GM15510 (cell line): ENCODE results near the gene FAM131C.

Experiments used
- POLR2A ChIP-seq: IDR thresholded peaks from 3 replicates; pipeline ENCODE4 v1.6.1; 2011; ENCODE audit warnings: borderline replicate concordance; ENCODE audit not compliant: insufficient read length; ENCODE audit errors: extremely low read depth

FAM131C gene

GRCh38 chr1:16054598-16055540, 18.6 kb downstream of the FAM131C start:
- TF ChIP-seq POLR2A: no peak

DNA sequence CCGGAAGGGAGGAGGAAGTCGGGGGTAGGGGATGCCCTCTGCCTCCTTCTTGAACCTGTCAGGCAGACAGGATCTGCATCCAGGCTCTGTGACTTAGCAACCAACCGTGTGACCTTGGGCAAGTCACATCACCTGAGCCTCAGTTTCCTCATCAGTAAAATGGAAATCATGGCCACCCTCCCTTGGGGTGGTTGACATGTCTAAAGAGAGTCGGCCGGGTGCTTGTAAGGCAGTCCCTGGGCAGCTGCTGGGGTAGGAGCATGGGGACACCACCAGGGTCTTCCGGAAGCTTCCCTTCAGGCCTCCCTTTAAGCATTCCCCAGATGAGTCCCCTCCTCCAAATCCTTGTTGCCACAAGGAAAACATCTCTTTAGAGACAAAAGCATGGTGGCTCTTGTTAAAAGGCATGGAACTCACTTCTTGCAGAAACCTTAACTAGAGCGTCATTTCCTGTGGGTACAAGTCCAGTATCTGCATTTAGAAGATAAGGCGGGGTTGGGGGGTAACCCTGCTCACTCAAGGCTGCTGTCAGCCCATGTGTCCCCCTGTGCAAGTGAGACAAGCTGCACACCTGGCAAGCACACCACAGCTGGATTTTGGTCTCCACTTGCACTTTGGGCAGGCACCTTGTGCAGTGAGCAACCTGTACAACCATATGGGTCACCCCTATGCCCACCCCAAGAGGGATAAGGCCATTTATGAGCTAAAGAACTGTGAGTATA, 19.5 kb downstream of the FAM131C start:
- TF ChIP-seq POLR2A: no peak

GRCh38 chr1:16051039-16051438, 22.4 kb downstream of the FAM131C start:
- TF ChIP-seq POLR2A: no peak

DNA sequence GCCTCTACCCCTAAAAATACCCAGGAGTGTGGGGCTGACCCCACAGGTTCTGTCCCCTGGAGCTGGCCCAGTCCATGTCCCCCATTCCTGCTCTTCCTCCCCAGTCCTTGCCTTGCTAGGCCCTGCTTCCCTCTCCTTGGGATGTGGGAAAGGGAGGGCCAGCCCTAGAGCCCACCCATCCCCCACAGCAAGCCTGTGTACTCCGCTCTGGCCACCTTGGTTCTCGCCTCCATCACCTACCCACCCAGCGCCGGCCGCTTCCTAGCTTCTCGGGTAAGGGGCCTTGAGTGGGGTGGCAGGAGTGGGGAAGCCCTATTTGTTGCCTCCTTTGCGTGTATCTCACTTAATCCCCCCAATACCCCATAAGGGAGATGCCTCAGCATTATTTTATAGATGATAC, 23.1 kb downstream of the FAM131C start:
- no peak for TF ChIP-seq POLR2A

DNA sequence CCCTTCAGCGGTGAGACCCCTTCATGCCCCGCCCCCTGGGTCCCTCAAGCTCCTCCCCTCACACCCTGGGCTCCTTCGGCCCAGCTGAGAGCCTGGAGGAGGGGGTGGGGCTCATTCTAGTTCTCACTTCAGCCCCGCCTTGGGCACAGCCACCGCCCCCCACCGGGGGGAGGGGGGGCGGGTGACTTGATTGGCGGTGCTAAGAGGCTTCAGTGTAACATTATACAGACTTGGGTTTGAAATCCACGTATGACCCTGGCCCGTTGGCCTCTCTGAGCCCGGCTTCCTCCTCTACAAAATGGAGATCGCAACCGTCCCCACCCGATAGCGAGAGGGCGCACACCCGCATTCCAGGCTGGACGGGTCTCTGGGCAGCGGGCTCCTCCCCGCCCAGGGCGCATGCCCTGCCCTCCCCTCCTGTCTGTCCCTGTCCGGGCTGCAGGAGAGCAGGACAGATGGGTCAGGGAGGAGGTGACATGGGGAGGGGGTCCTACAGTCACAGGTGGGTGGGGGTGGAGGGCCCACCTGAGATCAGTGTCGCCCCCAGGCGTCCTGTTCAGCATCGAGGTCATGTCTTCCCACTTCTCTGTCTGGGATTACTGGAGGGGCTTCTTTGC, 24.8 kb downstream of the FAM131C start:
- TF ChIP-seq POLR2A: no peak

GRCh38 chr1:16047791-16048475, 25.5 kb downstream of the FAM131C start:
- TF ChIP-seq POLR2A: no peak

DNA sequence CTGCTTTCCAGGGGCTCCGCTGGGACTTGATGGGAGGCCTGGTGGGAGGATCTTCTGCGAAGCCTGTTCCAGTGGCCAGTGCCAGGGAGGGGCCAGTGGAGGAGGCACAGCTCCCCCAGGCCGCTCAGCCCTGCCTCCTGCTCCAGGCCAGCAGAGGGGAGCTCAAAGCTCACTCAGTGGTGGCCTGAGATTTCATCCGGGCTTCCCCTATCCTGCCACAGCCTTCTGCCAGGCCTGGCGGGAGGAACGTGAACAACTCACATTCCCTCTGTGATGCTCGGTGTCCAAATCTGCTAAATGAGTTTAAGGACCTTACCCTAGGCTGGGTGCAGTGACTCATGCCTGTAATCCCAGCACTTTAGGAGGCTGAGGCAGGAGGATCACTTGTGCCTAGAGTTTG, 26.6 kb downstream of the FAM131C start:
- no peak for TF ChIP-seq POLR2A

DNA sequence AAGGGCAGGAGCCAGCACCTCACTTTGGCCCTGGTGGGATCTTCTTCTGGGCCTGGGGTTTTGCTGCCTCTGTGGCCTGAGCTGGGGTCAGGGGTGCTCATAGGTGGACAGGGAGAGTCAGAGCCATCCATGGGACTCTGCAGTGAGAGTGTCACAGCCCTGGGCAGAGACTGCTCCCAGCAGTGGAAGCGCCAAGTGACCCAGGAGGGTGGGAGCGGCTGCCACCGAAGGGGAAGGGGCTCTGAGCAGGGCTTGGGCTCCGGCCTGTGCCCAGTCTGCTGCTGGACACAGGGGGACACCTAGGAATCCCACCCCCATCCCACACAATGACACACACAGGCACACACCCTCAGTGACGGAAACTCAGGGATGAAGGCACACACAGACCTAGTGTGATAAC, 29.5 kb downstream of the FAM131C start:
- no peak for TF ChIP-seq POLR2A

GRCh38 chr1:16043521-16043920, 29.9 kb downstream of the FAM131C start, which contains the start of gene CLCNKB:
CLCNKB (plus strand) TSS chr1:16043782; CDS start chr1:16044493, 711 bp downstream.
- no peak for TF ChIP-seq POLR2A

DNA sequence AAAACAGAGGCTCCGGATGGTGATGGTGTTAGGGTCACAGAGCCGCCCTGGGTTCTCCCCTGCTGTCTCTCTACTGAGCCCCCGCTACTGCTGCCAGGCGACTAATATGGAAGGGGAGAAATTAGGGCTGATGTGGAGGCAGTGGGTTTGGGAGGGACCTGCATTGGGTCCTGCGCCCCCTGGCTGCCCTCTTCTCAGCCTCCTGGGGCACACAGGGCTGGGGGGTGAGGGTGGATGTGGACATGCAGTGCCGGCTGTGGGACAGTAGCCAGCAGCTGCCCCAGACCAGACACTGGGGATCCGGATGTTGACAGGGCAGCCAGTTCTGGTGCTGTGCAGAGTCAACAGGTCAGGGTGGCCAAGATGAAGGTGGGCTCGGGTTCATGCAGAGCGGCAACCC, 31.4 kb downstream of the FAM131C start:
- TF ChIP-seq POLR2A: no peak

GRCh38 chr1:16041200-16041599, 32.3 kb downstream of the FAM131C start:
- TF ChIP-seq POLR2A: no peak

GRCh38 chr1:16038620-16038912, 34.9 kb downstream of the FAM131C start:
- no peak for TF ChIP-seq POLR2A

DNA sequence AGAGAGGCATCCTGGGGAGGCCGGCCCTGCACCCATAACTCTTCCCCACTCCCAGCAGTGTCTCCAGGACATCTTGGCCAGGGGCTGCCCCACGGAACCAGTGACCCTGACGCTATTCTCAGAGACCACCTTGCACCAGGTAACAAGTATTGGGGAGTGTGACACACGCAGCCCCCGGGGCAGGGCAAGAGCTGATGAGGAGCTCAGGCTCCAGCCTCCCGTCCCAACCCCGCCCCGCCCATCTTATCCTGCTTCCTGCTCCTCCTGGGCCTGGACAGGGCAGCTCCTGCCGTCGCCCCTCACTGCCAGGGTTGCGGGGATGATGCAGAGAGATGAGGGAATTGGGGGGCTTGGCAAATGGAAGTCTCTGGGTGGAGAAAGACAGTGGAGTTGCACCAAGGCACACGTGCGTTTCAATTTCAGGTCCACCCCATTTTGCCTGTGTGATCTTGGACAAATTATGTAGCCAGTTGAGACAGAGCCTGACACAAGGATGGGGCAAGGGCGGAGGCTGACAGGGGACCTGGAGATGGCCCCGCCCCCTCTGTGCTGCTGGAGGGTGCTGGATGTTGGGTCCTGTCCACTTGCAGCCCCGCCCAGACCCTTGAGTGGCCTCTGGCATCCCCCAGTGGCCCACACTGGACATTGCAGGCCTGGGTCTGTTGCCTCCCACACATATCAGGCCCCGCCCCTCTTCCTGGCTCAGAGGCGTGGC, 40.9 kb downstream of the FAM131C start:
- TF ChIP-seq POLR2A: no peak

GRCh38 chr1:16031551-16031950, 41.9 kb downstream of the FAM131C start:
- no peak for TF ChIP-seq POLR2A
